GM21360 (cell line): ENCODE results near the gene PPP1R14B.

Experiments
- ATAC-seq: cut with Tn5 transposase; IDR thresholded peaks from one replicate; pipeline ENCODE4 v1.9.1; 2021; ENCODE audit warnings: mild to moderate bottlenecking, moderate library complexity; ENCODE audit not compliant: unreplicated experiment

Gene PPP1R14B

GRCh38 chr11:64218628-64219353 is 28.0 kb downstream of the PPP1R14B start:
- ATAC-seq: no peak

DNA sequence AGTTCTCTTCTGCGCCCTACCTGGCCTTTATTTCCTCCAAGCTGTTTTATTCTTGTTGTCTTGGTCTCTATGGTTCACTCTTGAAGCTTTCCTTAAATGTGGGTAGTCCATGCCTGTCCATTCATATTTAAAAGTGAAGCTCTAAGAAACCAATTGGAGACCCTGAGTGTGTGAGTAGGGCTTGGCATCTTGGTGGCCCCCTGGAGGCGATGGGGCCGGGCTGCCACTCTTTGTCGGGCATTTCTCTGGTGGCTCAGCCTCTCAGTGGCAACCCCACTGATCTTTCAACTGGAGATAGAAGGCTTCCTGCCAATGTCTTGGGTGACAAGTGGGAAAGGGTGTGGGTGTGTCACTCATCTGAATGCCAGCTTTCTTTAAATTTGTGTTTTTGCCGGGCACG is 29.9 kb downstream of the PPP1R14B start:
- no peak for ATAC-seq

DNA sequence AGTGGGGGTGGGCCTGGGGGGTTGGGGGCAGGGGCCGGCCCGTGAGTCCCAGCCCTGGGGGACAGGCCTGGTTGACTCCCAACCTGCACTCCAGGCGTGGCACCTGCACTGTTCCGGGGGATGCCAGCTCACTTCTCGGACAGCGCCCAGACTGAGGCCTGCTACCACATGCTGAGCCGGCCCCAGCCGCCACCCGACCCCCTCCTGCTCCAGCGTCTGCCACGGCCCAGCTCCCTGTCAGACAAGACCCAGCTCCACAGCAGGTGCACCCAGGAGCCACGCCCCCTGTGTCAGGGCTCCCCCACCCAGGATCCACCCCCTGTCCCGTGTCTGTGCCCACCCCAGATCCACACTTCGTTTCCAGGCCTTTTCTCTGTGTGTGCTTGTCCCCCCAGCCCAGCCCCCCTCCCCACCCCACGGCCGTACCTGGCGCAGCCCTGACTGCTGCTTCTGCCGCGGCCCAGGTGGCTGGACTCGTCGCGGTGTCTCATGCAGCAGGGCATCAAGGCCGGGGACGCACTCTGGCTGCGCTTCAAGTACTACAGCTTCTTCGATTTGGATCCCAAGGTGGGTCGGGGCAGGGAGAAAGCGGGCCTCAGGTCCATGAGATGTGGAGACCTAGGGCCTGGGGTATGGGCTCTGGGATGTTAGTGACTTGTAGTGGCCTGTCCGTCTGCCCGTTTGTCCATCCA is 35.4 kb downstream of the PPP1R14B start:
- no peak for ATAC-seq

DNA sequence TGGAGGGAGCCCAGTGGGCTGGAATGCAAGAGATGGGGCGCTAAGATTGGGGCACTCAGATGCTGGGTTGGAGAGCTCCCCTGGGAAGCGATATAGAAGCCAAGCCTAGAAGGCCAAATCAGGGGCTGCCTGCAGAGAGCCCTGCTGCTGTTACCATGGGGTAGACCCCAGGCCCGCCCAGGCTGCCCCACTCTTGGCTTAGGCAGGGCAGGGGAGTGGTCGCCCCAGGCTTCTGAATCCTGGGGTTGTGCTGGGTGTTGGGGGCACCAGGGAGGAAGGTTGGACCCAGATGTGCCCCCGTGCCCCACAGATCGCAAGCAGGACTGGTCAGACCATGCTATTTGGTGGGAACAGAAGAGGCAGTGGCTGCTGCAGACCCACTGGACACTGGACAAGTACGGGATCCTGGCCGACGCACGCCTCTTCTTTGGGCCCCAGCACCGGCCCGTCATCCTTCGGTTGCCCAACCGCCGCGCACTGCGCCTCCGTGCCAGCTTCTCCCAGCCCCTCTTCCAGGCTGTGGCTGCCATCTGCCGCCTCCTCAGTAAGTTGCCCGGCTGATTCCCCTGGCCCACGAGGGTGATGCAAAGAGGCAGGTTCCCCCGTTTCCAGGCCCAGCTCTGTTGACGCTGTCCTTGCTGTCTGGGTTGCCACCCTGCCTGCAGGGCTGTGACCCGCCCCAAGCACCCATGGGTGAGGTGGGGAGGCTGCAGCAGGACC is 36.3 kb downstream of the PPP1R14B start:
- no peak for ATAC-seq

GRCh38 chr11:64209563-64209843 is 37.2 kb downstream of the PPP1R14B start:
- no peak for ATAC-seq

- ATAC-seq: no peak
These were observed 37.8 kb downstream of the PPP1R14B start for GRCh38 chr11:64208796-64209562.

DNA sequence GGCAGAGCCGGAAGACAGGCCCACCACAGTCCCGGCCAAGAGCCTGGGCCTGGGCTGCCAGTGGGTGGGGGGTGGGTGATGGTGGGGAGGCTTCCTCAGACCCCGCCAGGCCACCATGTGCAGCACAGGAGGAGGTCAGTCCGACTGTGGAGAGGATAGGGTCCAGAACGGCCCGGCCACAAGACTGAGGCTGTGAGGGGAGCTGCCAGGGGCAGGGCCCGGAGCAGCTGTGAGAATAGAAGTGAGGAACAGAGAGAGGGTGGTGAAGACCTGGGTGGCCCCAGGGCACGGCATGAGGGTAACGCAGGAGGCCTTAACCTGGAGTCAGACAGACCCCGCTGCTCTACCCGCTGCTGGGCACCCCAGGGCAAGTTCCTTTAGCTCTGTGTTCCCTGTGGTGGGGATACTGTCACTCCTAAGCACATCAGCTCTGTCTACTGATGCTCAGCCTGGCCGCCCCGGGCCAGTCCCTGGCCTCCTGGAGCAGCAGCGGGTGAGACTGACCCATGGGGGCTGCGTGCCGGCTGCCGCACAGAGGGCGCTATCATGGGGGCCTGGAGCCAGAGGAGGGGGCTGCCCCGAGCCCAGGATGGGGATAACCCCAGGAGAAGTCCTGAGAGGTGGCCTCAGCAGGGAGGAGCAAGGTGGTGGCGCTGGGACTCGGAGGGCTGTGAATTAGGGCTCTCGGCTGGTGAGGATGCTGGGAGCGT is 38.5 kb downstream of the PPP1R14B start:
- no peak for ATAC-seq

DNA sequence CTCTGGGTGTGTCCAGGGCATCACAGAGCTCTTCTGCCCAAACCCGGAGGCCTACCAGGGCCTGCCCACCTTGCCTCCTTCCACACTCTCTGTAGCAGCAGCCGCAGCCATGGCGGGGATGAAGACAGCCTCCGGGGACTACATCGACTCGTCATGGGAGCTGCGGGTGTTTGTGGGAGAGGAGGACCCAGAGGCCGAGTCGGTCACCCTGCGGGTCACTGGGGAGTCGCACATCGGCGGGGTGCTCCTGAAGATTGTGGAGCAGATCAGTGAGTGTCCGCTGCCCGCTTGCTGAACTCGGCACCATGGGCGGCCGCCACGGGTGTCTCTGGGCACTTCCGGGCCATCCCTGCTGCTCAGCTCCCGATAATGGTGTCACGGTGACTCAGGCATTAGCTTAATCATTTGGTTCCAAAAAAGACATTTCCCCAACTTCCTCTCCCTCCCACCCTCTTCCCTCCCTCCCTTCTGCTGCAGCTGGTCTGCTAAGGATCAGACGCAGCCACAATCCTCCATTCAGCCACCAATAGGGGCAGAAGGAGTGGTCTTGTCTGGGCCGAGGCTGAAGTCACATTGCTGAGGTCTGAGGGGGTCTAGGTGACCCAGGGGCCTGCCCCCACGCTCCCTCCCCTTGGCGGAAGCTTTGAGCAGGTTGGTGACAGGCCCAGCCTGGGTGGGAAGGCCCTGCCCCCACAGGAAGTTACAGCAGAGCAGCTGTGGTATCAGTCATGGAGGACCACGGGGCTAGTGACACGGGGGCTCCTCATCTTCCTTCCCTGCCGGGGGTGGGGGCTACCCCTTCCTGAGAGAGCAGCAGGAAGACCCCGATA is 39.3 kb downstream of the PPP1R14B start:
- no peak for ATAC-seq

- no peak for ATAC-seq
These were observed 40.1 kb downstream of the PPP1R14B start, which contains the start of gene FERMT3 for GRCh38 chr11:64206457-64207255. TSS of gene FERMT3 (plus strand) at chr11:64206721. CDS start at chr11:64207365, 644 bp downstream.

DNA sequence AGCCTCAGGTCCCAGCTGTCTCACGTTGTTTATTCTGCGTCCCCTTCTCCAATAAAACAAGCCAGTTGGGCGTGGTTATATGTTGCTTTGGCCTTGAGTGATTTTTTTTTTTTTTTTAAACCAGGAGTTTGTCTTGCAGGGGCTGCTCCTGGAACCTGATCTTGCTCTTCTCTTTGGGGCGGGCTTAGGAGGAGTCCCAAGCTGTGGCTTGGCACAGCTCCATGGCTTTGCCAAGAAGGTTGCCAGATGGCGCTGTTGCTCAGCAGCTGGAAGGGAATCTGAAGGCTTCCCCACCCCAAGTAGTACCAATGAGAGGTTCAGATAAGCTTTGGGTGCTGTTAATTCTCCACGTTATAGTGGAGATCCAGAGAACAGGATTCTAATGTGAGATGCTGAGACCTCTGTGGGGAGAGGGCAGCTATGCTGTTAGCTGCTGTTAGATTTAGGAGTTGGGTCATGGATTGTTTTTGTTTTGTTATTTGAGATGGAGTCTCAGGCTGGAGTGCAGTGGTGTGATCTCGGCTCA is 42.2 kb downstream of the PPP1R14B start:
- no peak for ATAC-seq

GRCh38 chr11:64204080-64204440 is 42.7 kb downstream of the PPP1R14B start:
- ATAC-seq: no peak

DNA sequence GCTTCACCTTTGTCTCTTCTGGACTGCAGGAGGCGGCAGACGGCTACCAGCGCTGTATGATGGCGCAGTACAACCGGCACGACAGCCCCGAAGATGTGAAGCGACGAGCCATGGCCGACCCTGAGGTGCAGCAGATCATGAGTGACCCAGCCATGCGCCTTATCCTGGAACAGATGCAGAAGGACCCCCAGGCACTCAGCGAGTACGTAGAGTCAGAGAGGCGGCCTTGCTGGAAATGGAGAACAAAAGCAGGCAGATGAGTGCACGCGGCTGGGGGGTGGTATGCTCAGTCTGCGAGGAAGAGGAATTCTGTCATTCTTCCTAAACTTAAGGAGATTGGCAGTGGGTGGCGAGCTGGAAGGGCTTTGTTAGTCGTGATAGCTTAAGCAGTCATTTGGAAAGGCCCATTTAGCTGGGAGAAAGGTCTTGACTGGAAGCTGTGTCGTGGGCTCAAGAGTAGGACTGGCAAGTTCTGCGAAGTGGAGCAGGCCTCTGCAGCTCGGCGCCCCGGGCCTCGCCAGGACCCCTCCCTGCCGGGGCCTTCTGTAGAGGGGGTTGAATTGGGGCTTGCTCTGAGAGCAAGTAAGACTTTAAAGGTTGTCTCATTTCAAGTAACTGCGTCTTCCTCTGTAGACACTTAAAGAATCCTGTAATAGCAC is 43.2 kb downstream of the PPP1R14B start:
- no peak for ATAC-seq

DNA sequence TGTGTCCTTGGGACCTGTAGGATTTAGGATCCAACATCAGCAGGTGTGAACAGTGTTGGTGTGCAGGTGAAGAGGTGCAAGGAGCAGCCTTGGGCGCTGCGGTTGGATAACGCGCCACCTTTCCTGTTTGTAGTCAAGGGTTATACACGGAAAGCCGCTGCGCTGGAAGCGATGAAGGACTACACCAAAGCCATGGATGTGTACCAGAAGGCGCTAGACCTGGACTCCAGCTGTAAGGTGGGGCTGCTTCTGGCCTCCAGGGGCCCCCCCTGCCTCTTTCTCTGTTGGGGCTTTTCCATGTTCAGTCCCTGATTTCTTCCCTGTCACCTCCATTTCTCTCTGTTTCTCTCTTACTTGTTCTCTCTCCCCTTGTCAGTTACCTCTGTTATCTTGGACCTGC is 43.8 kb downstream of the PPP1R14B start:
- no peak for ATAC-seq

- no peak for ATAC-seq
These were observed 45.2 kb downstream of the PPP1R14B start for GRCh38 chr11:64201543-64201942.

DNA sequence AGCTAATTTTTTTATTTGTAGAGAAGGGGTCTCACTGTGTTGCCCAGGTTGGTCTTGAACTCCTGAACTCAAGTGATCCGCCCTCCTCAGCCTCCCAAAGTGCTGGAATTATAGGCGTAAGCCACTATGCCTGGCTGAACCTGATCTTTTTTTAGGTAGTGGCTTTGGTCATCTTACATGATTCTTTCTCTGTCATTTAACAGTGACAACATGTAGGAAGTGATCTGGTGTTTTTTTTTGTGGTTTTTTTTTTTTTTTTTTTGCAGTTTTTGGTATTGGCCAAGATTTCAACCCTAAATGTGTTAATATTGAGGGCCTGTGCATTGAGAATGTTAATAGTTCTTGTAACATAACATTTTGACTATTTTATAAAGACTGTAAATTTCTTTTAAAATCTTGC is 48.2 kb downstream of the PPP1R14B start:
- no peak for ATAC-seq

- no peak for ATAC-seq
These were observed 50.1 kb downstream of the PPP1R14B start for GRCh38 chr11:64196626-64197025.
